Fibroblast of skin of abdomen (primary cell): Measurements from ENCODE around the gene ATP5F1D. TPM values are rescaled to one million over a fixed set of nuclear protein-coding genes. Genes with fewer than 3 reads are reported as not detected.
"Not testable (repeated sequence)": the region's sequence is repeated elsewhere in the genome, so short reads cannot be mapped to it uniquely, and the experiment has no call there.

Experiments
- DNase-seq: peaks from one replicate; pipeline ENCODE4 v3.0.0-alpha.2; 2013
- polyA plus RNA-seq, 2 experiments: library from polyadenylated mRNA; unstranded; fragments of 120-200 nt; gene quantifications; one replicate each; pipeline ENCODE4 v1.2.1, GENCODE V29; 2013; ENCODE audit not compliant: insufficient read length in 2 of 2

The ATP5F1D gene
- polyA plus RNA-seq (2013, experiment 1 of 2; ENCODE audit: insufficient read length) = 109 TPM
- 120 TPM for polyA plus RNA-seq (2013, experiment 2 of 2; ENCODE audit: insufficient read length)

DNA sequence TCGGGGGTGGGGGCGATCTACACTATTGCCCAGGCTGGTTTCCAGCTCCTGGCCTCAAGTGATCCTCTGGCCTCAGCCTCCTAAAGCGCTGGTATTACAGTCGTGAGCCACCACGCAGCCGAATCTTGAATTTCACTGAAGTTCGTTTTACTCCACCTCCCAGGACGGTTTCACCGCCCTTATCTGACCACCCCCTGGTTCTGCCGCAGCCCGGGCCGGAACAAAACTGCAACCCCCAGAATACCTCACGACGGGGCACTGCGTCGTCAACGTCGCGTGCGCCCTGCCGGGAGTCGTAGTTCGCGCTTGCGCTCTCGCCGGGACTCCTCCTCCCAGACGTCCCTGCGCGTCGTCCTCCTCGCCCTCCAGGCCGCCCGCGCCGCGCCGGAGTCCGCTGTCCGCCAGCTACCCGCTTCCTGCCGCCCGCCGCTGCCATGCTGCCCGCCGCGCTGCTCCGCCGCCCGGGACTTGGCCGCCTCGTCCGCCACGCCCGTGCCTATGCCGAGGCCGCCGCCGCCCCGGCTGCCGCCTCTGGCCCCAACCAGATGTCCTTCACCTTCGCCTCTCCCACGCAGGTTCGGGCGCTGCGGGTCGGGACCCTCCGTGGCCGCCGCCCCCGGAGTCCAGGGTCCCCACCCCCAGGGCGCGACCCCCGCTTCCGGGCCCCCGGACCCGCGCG lies at the start of gene ATP5F1D:
ATP5F1D (plus strand) TSS at position 335 of the 679 bp plus-strand sequence; CDS start at position 435, 100 bp downstream.
- peak; percentile 93 for DNase-seq

DNA sequence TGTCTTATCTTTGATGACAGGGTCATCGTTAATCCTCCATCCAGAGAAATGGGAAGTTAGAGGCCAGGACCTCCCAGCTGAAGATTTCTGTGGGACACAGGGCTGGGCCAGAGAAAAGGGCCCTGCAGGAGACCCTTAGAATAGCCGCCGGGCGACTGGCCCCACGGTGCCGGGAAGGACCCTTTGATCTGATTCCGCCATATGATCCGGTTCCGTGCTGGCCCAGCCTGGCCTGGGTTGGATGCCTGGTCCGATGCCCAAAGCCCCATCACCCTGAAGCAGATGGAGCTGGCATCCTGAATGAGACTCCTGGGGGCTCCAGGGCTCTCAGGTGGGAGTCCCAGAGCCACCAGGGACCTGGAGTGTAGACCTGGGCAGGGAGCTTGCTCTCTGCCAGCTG lies 42.0 kb upstream of the ATP5F1D start:
- no peak for DNase-seq

DNA sequence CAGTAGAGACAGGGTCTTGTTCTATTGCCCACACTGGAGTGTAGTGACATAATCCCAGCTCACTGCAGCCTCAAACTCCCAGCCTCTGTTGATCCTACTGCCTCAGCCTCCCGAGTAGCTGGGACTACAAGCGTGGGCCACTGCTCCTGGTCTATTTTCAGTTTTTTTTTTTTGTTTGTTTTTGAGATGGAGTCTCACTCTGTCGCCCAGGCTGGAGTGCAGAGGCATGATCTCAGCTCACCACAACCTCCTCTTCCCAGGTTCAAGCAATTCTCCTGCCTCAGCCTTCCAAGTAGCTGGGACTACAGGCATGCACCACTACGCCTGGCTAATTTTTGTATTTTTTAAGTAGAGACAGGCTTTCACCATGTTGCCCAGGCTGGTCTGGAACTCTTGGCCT lies 40.9 kb upstream of the ATP5F1D start:
- not testable (repeated sequence) for DNase-seq

DNA sequence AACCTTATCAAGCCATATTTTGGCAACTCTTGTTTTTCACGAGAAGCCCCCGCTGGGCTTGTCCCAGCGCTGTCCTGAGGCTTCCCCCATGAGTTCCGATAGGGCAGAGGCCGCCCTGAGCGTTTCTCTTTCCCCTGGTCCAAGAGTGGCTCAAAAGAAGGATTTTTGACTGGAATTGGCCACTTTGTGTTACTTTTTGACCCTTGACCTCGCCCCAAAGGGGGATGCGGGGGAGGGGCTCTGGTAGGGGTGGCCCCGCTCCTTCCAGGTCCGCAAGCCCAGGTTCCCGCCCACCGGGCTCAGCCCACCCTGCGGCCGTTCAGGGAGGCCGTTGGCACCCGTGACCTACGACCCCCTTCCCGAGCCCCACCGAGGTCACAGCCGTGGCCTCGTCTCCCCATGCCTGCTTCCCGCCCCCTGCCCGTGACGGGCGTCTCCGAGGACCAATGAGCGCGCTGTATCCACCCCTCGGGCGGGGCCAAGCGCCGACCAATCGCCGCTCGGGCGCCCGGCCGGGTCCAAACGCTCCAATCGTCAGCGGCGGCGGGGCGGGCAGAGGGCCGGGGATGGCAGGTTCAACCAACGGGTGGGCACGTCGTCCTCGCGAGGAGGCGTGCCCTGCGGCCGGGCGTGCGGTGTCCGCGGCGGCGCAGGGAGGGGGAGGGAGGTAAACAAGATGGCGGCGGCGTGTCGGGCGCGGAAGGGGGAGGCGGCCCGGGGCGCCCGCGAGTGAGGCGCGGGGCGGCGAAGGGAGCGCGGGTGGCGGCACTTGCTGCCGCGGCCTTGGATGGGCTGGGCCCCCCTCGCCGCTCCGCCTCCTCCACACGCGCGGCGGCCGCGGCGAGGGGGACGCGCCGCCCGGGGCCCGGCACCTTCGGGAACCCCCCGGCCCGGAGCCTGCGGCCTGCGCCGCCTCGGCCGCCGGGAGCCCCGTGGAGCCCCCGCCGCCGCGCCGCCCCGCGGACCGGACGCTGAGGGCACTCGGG lies 36.1 kb upstream of the ATP5F1D start, which contains the start of gene STK11:
STK11 (plus strand) TSS at position 665 of the 986 bp plus-strand sequence. CDS start 1,136 bp downstream, outside the sequence.
- DNase-seq = peak; percentile 98

DNA sequence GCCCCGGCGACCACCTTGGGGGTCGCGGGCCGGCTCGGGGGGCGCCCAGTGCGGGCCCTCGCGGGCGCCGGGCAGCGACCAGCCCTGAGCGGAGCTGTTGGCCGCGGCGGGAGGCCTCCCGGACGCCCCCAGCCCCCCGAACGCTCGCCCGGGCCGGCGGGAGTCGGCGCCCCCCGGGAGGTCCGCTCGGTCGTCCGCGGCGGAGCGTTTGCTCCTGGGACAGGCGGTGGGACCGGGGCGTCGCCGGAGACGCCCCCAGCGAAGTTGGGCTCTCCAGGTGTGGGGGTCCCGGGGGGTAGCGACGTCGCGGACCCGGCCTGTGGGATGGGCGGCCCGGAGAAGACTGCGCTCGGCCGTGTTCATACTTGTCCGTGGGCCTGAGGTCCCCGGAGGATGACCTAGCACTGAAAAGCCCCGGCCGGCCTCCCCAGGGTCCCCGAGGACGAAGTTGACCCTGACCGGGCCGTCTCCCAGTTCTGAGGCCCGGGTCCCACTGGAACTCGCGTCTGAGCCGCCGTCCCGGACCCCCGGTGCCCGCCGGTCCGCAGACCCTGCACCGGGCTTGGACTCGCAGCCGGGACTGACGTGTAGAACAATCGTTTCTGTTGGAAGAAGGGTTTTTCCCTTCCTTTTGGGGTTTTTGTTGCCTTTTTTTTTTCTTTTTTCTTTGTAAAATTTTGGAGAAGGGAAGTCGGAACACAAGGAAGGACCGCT lies 35.2 kb upstream of the ATP5F1D start:
- no peak for DNase-seq

DNA sequence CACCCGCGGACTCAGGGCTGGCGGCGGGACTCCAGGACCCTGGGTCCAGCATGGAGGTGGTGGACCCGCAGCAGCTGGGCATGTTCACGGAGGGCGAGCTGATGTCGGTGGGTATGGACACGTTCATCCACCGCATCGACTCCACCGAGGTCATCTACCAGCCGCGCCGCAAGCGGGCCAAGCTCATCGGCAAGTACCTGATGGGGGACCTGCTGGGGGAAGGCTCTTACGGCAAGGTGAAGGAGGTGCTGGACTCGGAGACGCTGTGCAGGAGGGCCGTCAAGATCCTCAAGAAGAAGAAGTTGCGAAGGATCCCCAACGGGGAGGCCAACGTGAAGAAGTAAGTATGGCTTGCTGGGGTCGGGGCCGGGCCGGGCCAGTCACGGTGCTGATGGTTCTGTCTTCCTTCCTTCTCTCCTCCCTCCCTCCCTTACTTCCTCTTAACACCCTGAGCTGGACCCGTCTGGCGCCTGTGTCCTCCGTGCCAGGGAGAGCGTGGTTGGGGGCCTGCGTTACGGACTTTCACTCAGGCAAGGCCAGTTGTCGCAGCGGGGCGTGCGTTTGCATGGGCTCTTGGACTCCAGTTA lies 34.6 kb upstream of the ATP5F1D start:
- DNase-seq = no peak

DNA sequence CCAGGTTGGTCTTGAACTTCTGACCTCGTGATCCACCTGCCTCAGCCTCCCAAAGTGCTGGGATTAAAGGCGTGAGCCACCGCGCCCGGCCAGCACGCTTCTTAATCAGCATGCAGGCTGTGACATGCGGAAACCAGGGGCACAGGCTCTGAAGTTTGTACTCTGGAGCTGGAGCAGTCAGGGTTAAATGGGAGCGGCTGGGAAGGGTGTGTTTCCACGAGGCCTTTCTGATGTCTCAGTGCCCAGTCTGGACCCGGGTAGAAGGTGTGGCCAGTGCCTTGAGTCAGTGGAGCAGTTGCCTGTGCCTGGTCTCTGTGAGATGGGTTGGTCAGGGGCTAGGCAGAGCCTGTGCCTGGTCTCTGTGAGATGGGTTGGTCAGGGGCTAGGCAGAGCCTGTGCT lies 32.7 kb upstream of the ATP5F1D start:
- DNase-seq = not testable (repeated sequence)

DNA sequence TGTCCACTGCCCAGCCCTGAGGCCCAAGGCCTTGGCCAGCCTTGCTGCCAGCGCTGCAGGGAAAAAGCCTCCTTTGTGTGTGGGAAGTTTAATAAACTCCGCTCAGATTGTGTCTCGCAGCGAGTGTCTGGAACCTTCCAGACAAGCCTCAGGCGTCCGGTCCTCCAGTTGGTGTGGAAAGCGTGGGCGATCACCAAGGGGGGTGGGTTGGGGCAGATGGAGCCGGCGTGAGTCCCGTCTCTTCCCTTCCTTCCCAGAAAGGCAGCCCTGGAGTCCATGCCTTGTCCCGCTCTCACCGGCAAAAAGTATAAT lies 31.4 kb upstream of the ATP5F1D start:
- no peak for DNase-seq

DNA sequence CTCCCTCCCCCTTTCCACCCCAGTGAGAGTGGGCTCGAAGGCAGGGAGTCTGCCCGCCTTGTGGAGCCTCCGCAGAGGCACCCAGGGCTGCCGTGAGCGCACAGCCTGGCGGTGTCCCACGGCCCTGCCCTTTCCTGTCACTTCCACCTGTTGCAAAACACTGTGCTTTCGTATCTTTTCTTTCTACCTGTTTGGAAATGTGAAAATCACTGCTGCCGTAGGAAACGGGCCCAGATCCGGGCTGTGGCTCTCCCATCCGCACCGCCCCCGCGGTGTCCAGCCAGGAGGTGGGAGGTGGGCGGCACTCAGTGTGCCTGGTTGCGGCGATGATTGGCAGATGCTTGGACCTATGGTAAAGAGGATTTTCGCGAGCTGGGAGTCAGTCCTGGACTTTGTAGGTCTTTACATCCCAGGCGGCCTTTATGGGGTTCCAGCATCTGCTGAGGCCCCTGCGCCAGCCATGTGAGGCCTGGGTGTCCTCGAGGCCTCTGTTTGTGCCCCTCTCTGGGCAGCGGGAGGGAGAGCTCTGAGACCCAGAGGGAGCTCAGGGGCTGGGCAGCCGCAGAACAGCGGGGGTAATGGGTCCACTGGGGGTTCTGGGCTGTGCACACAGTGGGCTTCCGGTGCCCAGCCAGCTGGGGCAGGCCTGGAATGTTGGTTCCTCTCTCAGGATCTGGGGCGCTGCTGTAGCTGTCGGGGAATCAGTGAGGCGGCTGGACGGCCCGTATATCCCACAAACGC lies 29.9 kb upstream of the ATP5F1D start:
- DNase-seq = no peak

DNA sequence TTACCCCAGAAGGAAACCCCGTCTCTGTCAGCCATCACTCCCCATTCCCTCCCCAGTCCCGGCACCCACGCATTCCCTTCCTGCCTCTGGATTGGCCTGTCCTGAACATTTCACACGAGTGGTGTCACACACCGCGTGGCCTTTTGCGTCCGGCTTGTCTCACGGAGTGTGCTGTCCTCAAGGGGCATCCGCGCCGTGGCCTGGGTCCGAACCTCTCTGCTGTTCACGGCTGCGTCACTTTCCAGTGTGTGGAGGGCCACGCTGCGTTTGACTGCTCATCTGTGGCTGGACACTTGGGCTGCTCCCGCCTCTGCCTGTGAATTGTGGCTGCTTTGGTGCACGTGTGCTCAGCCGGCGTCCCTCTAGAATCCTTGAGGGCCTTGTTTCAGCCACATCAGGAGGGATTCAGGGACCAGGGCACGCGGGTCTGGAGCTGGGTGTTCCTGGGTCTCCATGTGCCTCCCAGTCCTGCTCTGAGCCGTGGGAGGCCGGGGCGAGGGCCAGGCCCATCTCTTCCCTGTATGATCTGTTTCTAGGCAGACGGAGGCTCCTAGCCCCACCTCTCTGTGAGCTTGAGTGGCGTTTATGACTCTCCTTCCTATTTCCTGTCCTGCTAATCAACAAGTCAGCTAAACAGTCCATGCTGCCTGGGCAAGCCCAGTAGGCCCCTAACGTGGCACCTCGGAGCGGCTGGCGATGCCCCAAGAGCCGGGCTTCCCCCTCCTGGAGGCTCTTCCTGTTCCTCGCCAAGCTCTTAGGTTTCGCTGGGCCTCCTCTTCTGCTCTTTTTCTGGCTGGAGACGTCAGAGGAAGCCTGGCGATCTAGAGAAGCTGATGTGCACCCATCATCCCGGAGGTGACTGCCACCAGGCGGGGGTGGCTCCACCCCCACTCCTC lies 27.9 kb upstream of the ATP5F1D start:
- DNase-seq = peak; percentile 63

DNA sequence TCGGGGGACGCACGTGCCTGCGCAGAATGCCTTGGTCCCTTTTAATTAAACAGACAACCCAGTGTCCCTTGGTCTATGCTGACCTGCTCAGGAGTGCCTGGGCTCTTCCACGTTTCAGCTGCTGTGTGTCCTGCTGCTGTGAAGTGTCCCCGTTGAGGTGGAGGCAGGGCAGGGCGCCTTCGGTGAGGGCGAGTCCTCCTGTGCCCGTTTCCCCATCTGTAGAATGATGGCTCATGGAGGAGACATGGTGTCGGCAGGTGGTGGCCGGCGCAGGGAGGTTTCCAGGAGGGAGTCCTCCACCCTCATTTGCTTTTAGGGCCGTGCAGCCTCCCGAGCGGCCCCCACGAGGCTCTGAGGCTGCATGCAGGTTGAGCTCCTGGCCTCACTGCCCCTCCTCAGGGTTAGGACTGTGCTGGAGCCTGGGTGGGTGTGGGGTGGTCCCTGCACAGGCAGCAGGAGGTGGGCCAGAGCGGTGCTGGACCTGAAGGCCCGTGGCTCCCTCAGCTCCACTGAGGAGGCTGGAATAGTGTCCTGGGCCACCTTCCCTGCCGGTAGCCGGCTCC lies 27.2 kb upstream of the ATP5F1D start:
- no peak for DNase-seq

DNA sequence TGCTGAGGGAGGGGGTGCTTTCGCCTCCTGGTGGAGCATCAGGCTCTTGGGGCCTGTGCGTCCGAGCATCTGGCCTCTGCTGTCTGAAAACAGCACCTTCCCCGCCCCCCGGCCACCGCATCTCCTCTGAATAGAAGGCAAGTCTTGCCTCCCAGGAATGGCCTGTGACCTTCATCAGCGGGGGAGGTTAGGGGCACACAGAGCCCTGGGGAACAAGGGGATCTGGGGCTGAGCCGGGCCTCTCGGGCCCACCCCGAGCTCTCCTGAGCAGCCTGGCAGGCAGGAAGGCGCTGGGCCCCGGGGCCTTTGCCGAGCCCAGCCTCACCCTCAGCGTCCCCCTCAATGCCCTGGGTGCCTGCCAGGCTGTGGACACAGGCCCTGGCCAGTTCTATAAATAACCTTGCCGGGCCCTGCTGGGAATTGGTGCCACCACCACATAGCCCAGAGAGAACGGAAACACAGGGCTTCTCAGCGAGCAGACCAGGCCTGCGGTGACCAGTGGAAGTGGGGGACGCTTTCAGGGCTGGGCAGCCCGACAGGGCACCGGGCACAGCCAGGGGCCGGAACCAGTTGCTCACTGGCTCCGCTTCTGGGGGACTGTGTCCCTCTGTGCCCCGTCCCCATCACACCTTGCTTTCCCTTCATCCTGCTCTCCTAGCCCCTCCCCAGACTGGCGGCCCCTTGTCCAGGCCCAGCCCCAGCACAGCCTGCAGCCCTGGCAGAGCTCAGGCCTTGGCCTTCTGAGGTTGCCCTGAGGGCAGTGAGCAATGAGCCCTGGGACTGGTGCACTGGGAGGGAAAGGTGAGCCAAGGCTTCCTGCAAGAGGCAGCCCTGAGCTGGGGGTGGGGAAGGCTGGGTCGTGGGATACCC lies 26.5 kb upstream of the ATP5F1D start:
- DNase-seq = no peak

DNA sequence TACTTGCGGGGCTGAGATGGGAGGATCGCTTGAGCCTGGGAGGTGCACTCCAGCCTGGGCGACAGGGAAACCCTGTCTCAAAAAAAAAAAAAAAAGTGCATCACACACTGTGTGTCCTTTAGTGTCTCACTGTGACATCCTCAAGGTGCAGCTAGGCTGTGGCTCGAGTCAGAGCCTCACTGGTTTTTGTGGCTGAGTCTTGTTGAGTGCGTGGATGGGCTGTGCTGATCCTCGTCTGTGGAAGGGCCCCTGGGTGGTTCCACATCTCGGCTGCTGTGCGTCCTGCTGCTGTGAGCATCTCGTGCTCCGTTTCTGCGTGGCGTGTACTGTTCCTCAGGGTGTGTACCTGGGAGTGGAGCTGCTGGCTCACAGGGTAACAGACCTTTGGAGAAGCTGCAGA lies 24.8 kb upstream of the ATP5F1D start:
- DNase-seq = no peak

DNA sequence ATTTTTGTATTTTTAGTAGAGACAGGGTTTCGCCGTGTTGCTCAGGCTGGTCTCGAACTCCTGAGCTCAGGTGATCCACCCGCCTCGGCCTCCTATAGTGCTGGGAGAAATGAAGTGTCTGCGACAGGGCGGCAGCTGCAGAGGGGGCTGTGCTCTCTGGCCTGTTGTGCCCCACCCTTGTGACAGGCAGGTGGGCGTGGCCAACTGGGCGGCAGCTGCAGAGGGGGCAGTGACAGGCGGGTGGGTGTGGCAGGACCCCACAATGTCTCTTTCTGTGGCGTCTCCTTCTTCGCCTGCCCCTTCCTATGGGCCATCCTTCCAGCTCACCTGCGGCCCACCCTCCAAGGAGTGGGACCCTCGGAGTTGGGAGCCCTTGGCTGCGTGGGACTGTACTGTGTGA lies 24.2 kb upstream of the ATP5F1D start:
- DNase-seq = no peak

DNA sequence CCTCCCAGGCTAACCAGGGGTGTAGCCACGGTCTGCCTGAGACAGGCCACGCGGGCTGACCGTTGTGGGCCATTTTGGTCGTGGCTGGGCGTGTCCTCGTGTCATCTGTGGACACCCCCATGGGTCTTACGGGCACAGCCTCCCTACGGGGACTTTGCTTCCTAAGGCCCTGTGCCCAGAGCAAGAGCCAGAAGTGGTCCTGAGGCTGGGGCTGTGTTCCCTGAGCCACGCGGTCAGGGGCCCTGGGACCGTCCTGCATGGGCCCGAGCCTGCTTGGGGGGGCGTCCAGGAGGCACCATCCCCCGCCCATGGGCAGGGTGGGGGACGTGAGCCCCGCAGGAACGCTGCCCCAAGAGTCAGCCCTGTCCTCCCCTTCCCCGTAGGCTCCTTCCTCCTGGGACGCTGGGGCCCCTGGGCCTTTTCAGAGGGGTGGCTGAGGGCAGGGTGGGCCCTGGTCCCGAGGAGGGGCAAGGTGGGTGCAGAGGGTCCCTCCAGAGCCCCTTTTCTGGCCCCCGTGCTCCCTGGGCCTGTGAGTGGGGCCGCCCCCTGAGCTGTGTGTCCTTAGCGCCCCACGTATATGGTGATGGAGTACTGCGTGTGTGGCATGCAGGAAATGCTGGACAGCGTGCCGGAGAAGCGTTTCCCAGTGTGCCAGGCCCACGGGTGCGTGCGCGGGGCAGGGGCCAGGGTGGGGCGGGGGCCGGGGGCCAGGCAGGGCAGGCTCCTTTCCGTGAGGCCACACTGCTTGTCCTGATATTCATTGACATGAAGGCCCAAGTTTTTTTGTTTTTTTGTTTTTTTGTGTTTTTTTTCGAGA lies 22.6 kb upstream of the ATP5F1D start:
- no peak for DNase-seq

DNA sequence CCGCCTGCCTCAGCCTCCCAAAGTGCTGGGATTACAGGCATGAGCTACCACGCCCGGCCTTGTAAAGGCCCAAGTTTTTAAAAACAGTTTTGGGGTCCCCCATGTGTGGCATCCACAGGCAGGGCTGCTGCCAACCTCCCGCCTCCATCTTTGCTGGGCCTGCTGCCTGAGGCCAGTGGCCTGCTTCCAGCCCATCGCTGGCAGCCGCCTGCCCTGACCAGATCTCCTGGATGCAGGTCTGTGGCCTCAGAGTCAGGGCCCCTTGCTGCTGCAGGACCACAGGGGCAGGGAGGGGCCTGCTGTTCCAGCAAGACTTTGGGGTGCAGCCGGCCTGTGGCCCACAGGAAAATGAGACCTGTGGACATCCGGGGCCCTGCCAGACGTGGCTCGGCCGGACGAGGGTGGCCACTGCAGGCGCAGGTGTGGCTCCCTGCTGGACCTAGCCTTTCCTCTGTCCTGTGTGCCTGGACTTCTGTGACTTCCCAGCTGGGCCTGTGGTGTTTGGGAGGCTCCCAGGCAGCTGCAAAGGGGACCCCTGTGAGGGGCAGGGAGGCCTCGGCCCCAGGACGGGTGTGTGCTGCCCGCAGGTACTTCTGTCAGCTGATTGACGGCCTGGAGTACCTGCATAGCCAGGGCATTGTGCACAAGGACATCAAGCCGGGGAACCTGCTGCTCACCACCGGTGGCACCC lies 21.6 kb upstream of the ATP5F1D start:
- DNase-seq = no peak

DNA sequence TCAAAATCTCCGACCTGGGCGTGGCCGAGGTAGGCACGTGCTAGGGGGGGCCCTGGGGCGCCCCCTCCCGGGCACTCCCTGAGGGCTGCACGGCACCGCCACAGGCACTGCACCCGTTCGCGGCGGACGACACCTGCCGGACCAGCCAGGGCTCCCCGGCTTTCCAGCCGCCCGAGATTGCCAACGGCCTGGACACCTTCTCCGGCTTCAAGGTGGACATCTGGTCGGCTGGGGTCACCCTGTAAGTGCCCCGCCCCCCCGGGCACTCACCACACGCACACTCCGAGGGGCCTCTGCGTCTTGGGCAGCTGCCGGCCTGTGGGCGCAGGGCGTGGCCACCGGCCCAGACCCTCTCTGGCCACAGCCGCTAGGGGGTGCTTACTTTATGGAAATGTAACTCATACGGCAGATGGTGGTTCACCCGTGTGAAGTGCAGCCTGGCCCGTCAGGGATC lies 21.0 kb upstream of the ATP5F1D start:
- no peak for DNase-seq
